SHP77 (cell line): ENCODE data around the gene ZSWIM6.

Source experiments
- DNase-seq, 2 experiments: peaks; one replicate each; lab custom pipeline; 2025; lab: John Stamatoyannopoulos, UW

ZSWIM6 gene

GRCh38 chr5:61331407-61332357 is at the start of gene ZSWIM6:
ZSWIM6 (plus strand) TSS chr5:61332258; CDS start chr5:61332273, 15 bp downstream.
- peak; percentile 96 to 98 for DNase-seq

GRCh38 chr5:61283471-61283870 is 48.6 kb upstream of the ZSWIM6 start:
- DNase-seq, result no peak

- DNase-seq, result no peak
Observed at GRCh38 chr5:61285531-61285930, 46.5 kb upstream of the ZSWIM6 start.

- no peak for DNase-seq
Observed at GRCh38 chr5:61286446-61287132, 45.5 kb upstream of the ZSWIM6 start.

GRCh38 chr5:61287474-61287873 is 44.6 kb upstream of the ZSWIM6 start:
- DNase-seq, result no peak

- no peak for DNase-seq
Observed at GRCh38 chr5:61289241-61289640, 42.8 kb upstream of the ZSWIM6 start.

- no peak for DNase-seq
Observed at GRCh38 chr5:61289669-61290306, 42.3 kb upstream of the ZSWIM6 start.

- peak in 1 of 2 experiments; percentile 44 for DNase-seq
Observed at GRCh38 chr5:61290791-61291210, 41.3 kb upstream of the ZSWIM6 start.

GRCh38 chr5:61292062-61292657 is 39.9 kb upstream of the ZSWIM6 start:
- DNase-seq, result no peak

- DNase-seq, result no peak
Observed at GRCh38 chr5:61293071-61293470, 39.0 kb upstream of the ZSWIM6 start.

- no peak for DNase-seq
Observed at GRCh38 chr5:61293873-61294272, 38.2 kb upstream of the ZSWIM6 start.

- DNase-seq, result no peak
Observed at GRCh38 chr5:61295365-61295764, 36.7 kb upstream of the ZSWIM6 start.

GRCh38 chr5:61298066-61298465 is 34.0 kb upstream of the ZSWIM6 start:
- DNase-seq, result no peak

- DNase-seq, result peak; percentile 23 to 33
Observed at GRCh38 chr5:61298580-61298979, 33.5 kb upstream of the ZSWIM6 start.

- no peak for DNase-seq
Observed at GRCh38 chr5:61299261-61299681, 32.8 kb upstream of the ZSWIM6 start.

GRCh38 chr5:61301341-61302199 is 30.5 kb upstream of the ZSWIM6 start:
- no peak for DNase-seq

GRCh38 chr5:61302200-61302563 is 29.9 kb upstream of the ZSWIM6 start:
- no peak for DNase-seq

GRCh38 chr5:61303346-61303745 is 28.7 kb upstream of the ZSWIM6 start:
- DNase-seq, result no peak

GRCh38 chr5:61304590-61305381 is 27.3 kb upstream of the ZSWIM6 start:
- DNase-seq, result peak in 1 of 2 experiments; percentile 8

- no peak for DNase-seq
Observed at GRCh38 chr5:61306531-61307131, 25.4 kb upstream of the ZSWIM6 start.
